Measurements from ENCODE around the gene CERT1. TPM values are rescaled to one million over a fixed set of nuclear protein-coding genes. Genes with fewer than 3 reads are reported as not detected.

Gene CERT1
- total and polyA plus RNA-seq, 7 donors, result 14.1 to 40.2 (median 20.3) TPM

GRCh38 chr5:75546830-75547229 is 35.4 kb upstream of the CERT1 start:
- TF ChIP-seq, protein P1, sequence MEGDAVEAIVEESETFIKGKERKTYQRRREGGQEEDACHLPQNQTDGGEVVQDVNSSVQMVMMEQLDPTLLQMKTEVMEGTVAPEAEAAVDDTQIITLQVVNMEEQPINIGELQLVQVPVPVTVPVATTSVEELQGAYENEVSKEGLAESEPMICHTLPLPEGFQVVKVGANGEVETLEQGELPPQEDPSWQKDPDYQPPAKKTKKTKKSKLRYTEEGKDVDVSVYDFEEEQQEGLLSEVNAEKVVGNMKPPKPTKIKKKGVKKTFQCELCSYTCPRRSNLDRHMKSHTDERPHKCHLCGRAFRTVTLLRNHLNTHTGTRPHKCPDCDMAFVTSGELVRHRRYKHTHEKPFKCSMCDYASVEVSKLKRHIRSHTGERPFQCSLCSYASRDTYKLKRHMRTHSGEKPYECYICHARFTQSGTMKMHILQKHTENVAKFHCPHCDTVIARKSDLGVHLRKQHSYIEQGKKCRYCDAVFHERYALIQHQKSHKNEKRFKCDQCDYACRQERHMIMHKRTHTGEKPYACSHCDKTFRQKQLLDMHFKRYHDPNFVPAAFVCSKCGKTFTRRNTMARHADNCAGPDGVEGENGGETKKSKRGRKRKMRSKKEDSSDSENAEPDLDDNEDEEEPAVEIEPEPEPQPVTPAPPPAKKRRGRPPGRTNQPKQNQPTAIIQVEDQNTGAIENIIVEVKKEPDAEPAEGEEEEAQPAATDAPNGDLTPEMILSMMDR (IDR thresholded peaks at IDR 0.05), result no peak
- no peak for TF ChIP-seq POLR2AphosphoS5 (IDR thresholded peaks at IDR 0.05)
- no peak for TF ChIP-seq EP300 (IDR thresholded peaks at IDR 0.05)
- TF ChIP-seq POLR2A (IDR thresholded peaks at IDR 0.05), result no peak
- Histone ChIP-seq H3K27me3 (no peaks in the 10 kb centered on the region), H3K4me1 (peaks cover 0 to 5% (median 0%) of the 10 kb centered on the region in 4 donors), H3K27ac (no peak overlapping the region), H3K4me3 (no peak overlapping the region), H3K36me3 (no peaks in the 10 kb centered on the region), H3K9me3 (no peaks in the 10 kb centered on the region)
- intact Hi-C loops (cut with DNase I), result no loop called here
- DNase-seq, result no peak
- 91 to 96% methylated on average over 6 of the region's 6 CpGs for whole genome bisulfite sequencing, 2 donors

GRCh38 chr5:75545131-75545530 is 33.7 kb upstream of the CERT1 start:
- no peak for DNase-seq
- WGBS, 2 donors, result 86 to 93% methylated on average over 2 of the region's 2 CpGs
- no peak for TF ChIP-seq POLR2A (IDR thresholded peaks at IDR 0.05)
- TF ChIP-seq EP300 (IDR thresholded peaks at IDR 0.05), result no peak
- TF ChIP-seq, protein P1 (IDR thresholded peaks at IDR 0.05), result no peak
- no peak for TF ChIP-seq POLR2AphosphoS5 (IDR thresholded peaks at IDR 0.05)
- Histone ChIP-seq H3K36me3 (no peaks in the 10 kb centered on the region), H3K4me3 (no peak overlapping the region), H3K9me3 (no peaks in the 10 kb centered on the region), H3K27ac (no peak overlapping the region), H3K4me1 (peaks cover 0 to 5% (median 0%) of the 10 kb centered on the region in 4 donors), H3K27me3 (no peaks in the 10 kb centered on the region)
- intact Hi-C loops (cut with DNase I), result no loop called here

DNA sequence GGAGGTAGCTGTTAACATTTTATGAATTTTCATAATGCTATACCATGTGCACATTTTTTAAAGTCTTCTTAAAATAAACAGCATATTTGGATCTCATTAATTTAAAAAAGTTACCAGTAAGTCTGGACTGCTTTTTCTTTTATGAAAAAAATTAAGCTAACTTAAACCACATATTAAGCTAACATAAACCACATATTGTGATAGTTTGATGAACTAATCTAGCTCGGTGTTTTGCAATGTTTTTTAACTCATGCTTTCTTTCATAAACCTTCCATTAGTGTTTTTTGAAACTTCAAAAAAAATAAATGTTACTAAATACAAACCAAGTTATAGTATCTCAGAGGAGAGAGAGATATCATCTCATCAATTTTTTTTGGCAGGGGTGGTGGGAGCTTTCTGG is 26.8 kb upstream of the CERT1 start:
- peaks cover 0 to 14% (median 13%) of the 10 kb centered on the region in 4 donors for H3K4me1 ChIP-seq
- H3K27ac ChIP-seq, result no peak overlapping the region
- no peak for TF ChIP-seq EP300 (IDR thresholded peaks at IDR 0.05)
- TF ChIP-seq, protein P1 (IDR thresholded peaks at IDR 0.05), result no peak
- TF ChIP-seq POLR2AphosphoS5 (IDR thresholded peaks at IDR 0.05), result no peak
- TF ChIP-seq POLR2A (IDR thresholded peaks at IDR 0.05), result no peak
- no peak for DNase-seq
- peaks cover 0 to 3% (median 0%) of the 10 kb centered on the region in 4 donors for H3K9me3 ChIP-seq
- H3K36me3 ChIP-seq, result no peaks in the 10 kb centered on the region
- no peak overlapping the region for H3K4me3 ChIP-seq
- intact Hi-C loops (cut with DNase I), result no loop called here
- H3K27me3 ChIP-seq, result no peaks in the 10 kb centered on the region
- WGBS, 2 donors, result 73 to 80% methylated on average over 1 of the region's 1 CpG

GRCh38 chr5:75536694-75537360 is 25.4 kb upstream of the CERT1 start:
- no peak for DNase-seq
- H3K27ac ChIP-seq, result no peak overlapping the region
- peaks cover 0 to 14% (median 13%) of the 10 kb centered on the region in 4 donors for H3K4me1 ChIP-seq
- intact Hi-C loops (cut with DNase I), result no loop called here
- H3K4me3 ChIP-seq, result no peak overlapping the region
- H3K27me3 ChIP-seq, result no peaks in the 10 kb centered on the region
- TF ChIP-seq EP300 (IDR thresholded peaks at IDR 0.05), result no peak
- TF ChIP-seq POLR2AphosphoS5 (IDR thresholded peaks at IDR 0.05), result no peak
- TF ChIP-seq, protein P1 (IDR thresholded peaks at IDR 0.05), result no peak
- no peak for TF ChIP-seq POLR2A (IDR thresholded peaks at IDR 0.05)
- peaks cover 0 to 3% (median 0%) of the 10 kb centered on the region in 4 donors for H3K9me3 ChIP-seq
- no peaks in the 10 kb centered on the region for H3K36me3 ChIP-seq
- WGBS, 2 donors, result 94 to 95% methylated on average over 6 of the region's 6 CpGs
